Measurements from ENCODE around the gene KRTAP10-3. TPM values are rescaled to one million over a fixed set of nuclear protein-coding genes. Genes with fewer than 3 reads are reported as not detected.
A peak's percentile ranks its signal among the peaks of the same experiment; 100 is the strongest.

The KRTAP10-3 gene
- total and polyA plus RNA-seq, 2 of the 13 experiments (the other 11 are each of a cell fraction or from before 2014, with no cell fraction given) = not detected

DNA sequence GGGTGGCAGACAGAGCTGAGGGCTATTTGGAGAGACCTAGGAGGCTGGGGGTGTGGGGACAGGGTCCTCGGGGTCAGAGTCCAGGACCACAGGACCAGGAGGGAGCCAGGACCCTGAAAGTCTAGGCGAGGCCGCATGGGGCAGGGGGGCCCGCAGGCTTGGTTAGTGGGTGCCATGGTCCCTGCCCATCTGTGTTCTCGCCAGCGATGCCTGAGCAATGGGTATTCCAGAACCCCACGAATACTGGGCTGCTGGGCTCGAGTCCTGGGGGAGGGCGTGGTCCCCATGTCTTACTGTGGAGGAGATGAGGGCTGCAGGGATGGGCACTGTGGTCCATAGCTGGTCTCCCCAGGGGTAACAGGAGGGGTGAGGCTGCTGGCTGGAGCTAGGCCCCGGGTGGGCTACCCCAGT lies 31.7 kb upstream of the KRTAP10-3 start:
- Histone ChIP-seq H4K20me1 (ENCODE audit: insufficient read depth, low read length) (no peaks in the 10 kb centered on the region), H2AFZ (ENCODE audit: low read length) (no peak overlapping the region), H3K27ac (ENCODE audit: extremely low read length, insufficient read depth, low read length) (no peak overlapping the region), H3K36me3 (replicated peaks in 1 of 2; ENCODE audit: control insufficient read depth in 1 of 2, insufficient read depth in 2 of 2, low read length in 2 of 2) (no peaks in the 10 kb centered on the region), H3K4me1 (ENCODE audit: insufficient read depth, low read length) (peaks cover 48% of the 10 kb centered on the region), H3K4me3 (replicated peaks in 1 of 3; ENCODE audit: insufficient read depth in 1 of 3, low read depth in 2 of 3, low read length in 3 of 3) (no peak overlapping the region; a peak in 1 of 6 replicates), H3K4me2 (ENCODE audit: low read depth, low read length) (peak overlapping the region; percentile 36; the same call in 1 of the 2 replicates), H3K9ac (ENCODE audit: insufficient read depth, low read depth, low read length) (no peak overlapping the region), H3K79me2 (ENCODE audit: insufficient read depth, low read length) (no peaks in the 10 kb centered on the region), H3K9me3 (ENCODE audit: low read length) (no peaks in the 10 kb centered on the region), H3K27me3 (ENCODE audit: control insufficient read depth in 1 of 2, insufficient read depth in 2 of 2, low read length in 2 of 2) (peaks cover 0 to 5% of the 10 kb centered on the region in 2 experiments; a peak in 1 of 5 replicates)
- in situ Hi-C loops (cut with HindIII; ENCODE audit: extremely low pct_ligation_motif_present, low pct_unique_long_range_greater_than_20kb) (no loop called here), intact Hi-C loops (cut with micrococcal nuclease; ENCODE audit: unreplicated experiment) (no loop called here)
- no peak for TF ChIP-seq MEIS1 (CRISPR knock-in tag; IDR thresholded peaks at IDR 0.05; ENCODE audit: borderline replicate concordance)
- TF ChIP-seq TFE3 (CRISPR knock-in tag; IDR thresholded peaks at IDR 0.05) = no peak
- no peak for TF ChIP-seq ZNF598 (CRISPR knock-in tag; IDR thresholded peaks at IDR 0.05; ENCODE audit: borderline replicate concordance)
- TF ChIP-seq HCFC1 (IDR thresholded peaks at IDR 0.05; ENCODE audit: low read depth, low read length) = no peak
- TF ChIP-seq MTA1 (CRISPR knock-in tag; IDR thresholded peaks at IDR 0.05; ENCODE audit: borderline replicate concordance) = peak; percentile 16; the same call in 1 of the 2 replicates
- TF ChIP-seq KDM5B (CRISPR knock-in tag; IDR thresholded peaks at IDR 0.05; ENCODE audit: borderline replicate concordance) = no peak
- DNase-seq (ENCODE audit: low spot score) = no peak
- ChIA-PET POLR2A (no interaction called here), CTCF (ENCODE audit: low intra/inter-chr PET ratio, low total read pairs) (no interaction called here)
- no TSS peak for BruUV-seq (replicated peaks)
- no peak for ATAC-seq
- no peak for FAIRE-seq
- WGBS (ENCODE audit: low lambda C conversion rate) = 33% methylated on average over 3 of the region's 10 CpGs
